Ovary (tissue), 9 donors: ENCODE data around the gene RECQL. TPM values are rescaled to one million over a fixed set of nuclear protein-coding genes. Genes with fewer than 3 reads are reported as not detected.

Source experiments
- DNase-seq, 5 donors: peaks; one replicate each; pipeline ENCODE4 v3.0.0-alpha.2; 2019 to 2020
- H3K27ac ChIP-seq, 2 donors: fragments of 200-600 bp; one replicate each; pipeline versions ENCODE4 v1.5.1 to v1.8.0; 2019 to 2022
- H3K27me3 ChIP-seq: fragments of 200-600 bp; one replicate; pipeline ENCODE4 v1.8.0; 2022
- H3K36me3 ChIP-seq: fragments of 200-600 bp; sonication (generic); one replicate; pipeline ENCODE4 v1.5.1; 2019
- H3K4me1 ChIP-seq: one replicate; pipeline ENCODE4 v1.8.1; 2013; ENCODE audit warnings: mild to moderate bottlenecking, moderate library complexity; ENCODE audit not compliant: insufficient read depth
- H3K4me3 ChIP-seq: fragments of 200-600 bp; sonication (generic); one replicate; pipeline ENCODE4 v1.5.1; 2017
- H3K9me3 ChIP-seq, 2 donors: fragments of 200-600 bp in 1 of 2; sonication (generic) in 1 of 2; one replicate each; pipeline versions ENCODE4 v1.5.1 to v1.8.1; 2013 to 2019; ENCODE audit warnings: mild to moderate bottlenecking in 1 of 2, moderate library complexity in 1 of 2
- CTCF ChIP-seq, 3 donors: fragments of 450-650 bp in 2 of 3; fragments of 200-600 bp in 1 of 3; IDR thresholded peaks; one replicate each; pipeline versions ENCODE4 v1.5.1 to v1.8.0; 2016 to 2022; ENCODE audit warnings: antibody characterized with exemption in 3 of 3, mild to moderate bottlenecking in 1 of 3
- EP300 ChIP-seq: sonication (generic); formaldehyde crosslinking; IDR thresholded peaks from one replicate; pipeline ENCODE4 v1.6.1; 2017; ENCODE audit warnings: antibody characterized with exemption
- POLR2A ChIP-seq: fragments of 450-650 bp; IDR thresholded peaks from one replicate; pipeline ENCODE4 v1.6.1; 2017; ENCODE audit warnings: antibody characterized with exemption, mild to moderate bottlenecking, moderate library complexity
- WGBS, 3 donors: extraction: QIAGEN DNeasy Blood & Tissue Kit in 1 of 3; methylation state at CpG; one replicate each; pipeline versions ENCODE4 v1.1.5 to v1.1.7; 2013 to 2017; 5-methylcytosine and 5-hydroxymethylcytosine counted together
- intact Hi-C, 4 donors: fragments of 100-400 bp; cut with DNase I; formaldehyde crosslinking; loops; one replicate each; pipeline versions ENCODE4 v1.11.0 to v1.15.1; 2022 to 2023
- polyA plus RNA-seq, 2 donors: library from polyadenylated mRNA; stranded (reverse); fragments of 200-250 nt in 1 of 2; fragments of 350-450 nt in 1 of 2; fragmentation: Illumina TruSeq in 1 of 2; extraction: RNeasy Lipid Tissue Mini Kit (QIAGEN cat#74804) in 1 of 2; gene quantifications; one replicate each; pipeline ENCODE4 v1.2.3, GENCODE V29; 2013 to 2014
- total RNA-seq, 7 donors: library from RNA; depleted of rRNA in 2 of 7; stranded (reverse); fragments of >200 nt in 2 of 7; fragmentation: NEBNext Ultra II Directional in 3 of 7; extraction: Animal tissue kit (Norgen Biotek cat#: 25700) in 3 of 7; gene quantifications; one replicate each; pipeline versions ENCODE4 v1.1.0 to v1.2.4, GENCODE V29; 2016 to 2023
- donor health status: DM: no; HTN: no; CAD: no; lungs with moderate emphysema.
- donor health status: DM: no; HTN: no; CAD: no.
- donor health status: Bipolar disorder and iron deficiency.
- donor health status: DM: yes; HTN: yes; CAD: no.
- donor health status: DM: no; HTN: no; CAD: no.
- donor health status: DM: yes; HTN: yes; CAD: no.

Gene RECQL
- total and polyA plus RNA-seq, 9 donors: 12.3 to 28.0 (median 17.3) TPM

DNA sequence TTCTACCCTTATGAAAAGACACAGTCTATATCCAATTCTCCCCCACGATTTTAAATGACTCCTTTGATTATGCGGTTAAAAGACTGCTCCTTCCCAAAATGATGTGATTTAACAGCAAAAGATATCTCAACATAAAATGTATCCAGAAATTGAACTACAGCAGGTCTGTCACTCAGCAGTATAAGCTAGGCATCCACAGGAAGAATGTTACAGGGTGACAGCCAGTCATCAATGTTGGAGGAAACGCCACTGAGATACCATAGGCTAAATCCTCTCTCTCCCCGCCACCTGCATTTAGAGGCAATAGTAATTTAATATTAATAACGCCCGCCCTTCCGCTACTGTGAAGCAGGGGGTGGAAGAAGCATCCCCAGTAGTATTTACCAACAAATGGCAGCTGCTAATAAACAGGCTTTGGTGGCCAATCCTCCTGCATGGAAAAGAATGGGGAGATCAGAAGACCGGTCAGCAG lies 613 bp downstream of the RECQL start:
- 3 to 6% (median 3%) methylated on average over 8 of the region's 8 CpGs for WGBS, 3 donors
- H3K9me3 ChIP-seq: no peaks in the 10 kb centered on the region
- no peaks in the 10 kb centered on the region for H3K27me3 ChIP-seq
- H3K4me3 ChIP-seq: peak overlapping the region; percentile 95
- peak overlapping the region in 1 of 2 donors; percentile 78 for H3K27ac ChIP-seq
- DNase-seq: no peak
- TF ChIP-seq CTCF (IDR thresholded peaks at IDR 0.05): no peak
- TF ChIP-seq EP300: no peak
- TF ChIP-seq POLR2A: no peak
- peaks cover 7% of the 10 kb centered on the region for H3K4me1 ChIP-seq
- intact Hi-C loops: no loop called here
- H3K36me3 ChIP-seq: no peaks in the 10 kb centered on the region

- 77% methylated on average over 2 of the region's 2 CpGs for WGBS, 3 donors
- H3K4me1 ChIP-seq: peaks cover 7% of the 10 kb centered on the region
- TF ChIP-seq POLR2A: no peak
- TF ChIP-seq CTCF (IDR thresholded peaks at IDR 0.05): no peak
- TF ChIP-seq EP300: no peak
- H3K27ac ChIP-seq: no peak overlapping the region
- no peaks in the 10 kb centered on the region for H3K27me3 ChIP-seq
- no peak for DNase-seq
- H3K36me3 ChIP-seq: no peaks in the 10 kb centered on the region
- no peaks in the 10 kb centered on the region for H3K9me3 ChIP-seq
- H3K4me3 ChIP-seq: no peak overlapping the region
- intact Hi-C loops: no loop called here
Measured at GRCh38 chr12:21499765-21500164, 1.7 kb downstream of the RECQL start.

DNA sequence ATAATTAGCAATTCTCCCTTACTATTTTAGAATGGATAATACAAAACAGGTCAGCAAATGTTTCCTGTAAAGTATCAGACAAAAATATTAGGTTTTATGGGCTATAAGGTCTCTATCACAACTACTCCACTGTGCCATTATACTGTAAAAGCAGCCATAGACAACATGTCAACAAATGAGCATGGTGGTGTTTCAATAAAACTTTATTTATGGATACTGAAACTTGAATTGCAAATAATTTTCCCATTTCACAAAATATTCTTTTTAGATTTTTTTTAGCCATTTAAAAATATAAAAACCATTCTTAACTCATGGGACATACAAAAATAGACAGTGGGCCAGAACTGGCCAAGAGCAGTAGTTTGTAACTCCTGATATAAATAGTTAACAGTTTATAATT lies 15.4 kb downstream of the RECQL start:
- no peak for DNase-seq
- intact Hi-C loops: no loop called here
- H3K36me3 ChIP-seq: no peaks in the 10 kb centered on the region

GRCh38 chr12:21483531-21483930 lies 17.9 kb downstream of the RECQL start:
- TF ChIP-seq POLR2A: no peak
- no peak for TF ChIP-seq EP300
- no peak for TF ChIP-seq CTCF (IDR thresholded peaks at IDR 0.05)
- Histone ChIP-seq H3K4me3 (no peak overlapping the region), H3K4me1 (no peaks in the 10 kb centered on the region), H3K27ac (no peak overlapping the region), H3K27me3 (no peaks in the 10 kb centered on the region), H3K9me3 (no peaks in the 10 kb centered on the region), H3K36me3 (no peaks in the 10 kb centered on the region)
- no peak for DNase-seq
- intact Hi-C loops: no loop called here
- 79 to 82% (median 80%) methylated on average over 3 of the region's 3 CpGs for WGBS, 3 donors

More for the DNA sequence above, 15.4 kb downstream of the RECQL start:
- TF ChIP-seq CTCF (IDR thresholded peaks at IDR 0.05) (no peak), EP300 (no peak), POLR2A (no peak)
- Histone ChIP-seq H3K4me1 (no peaks in the 10 kb centered on the region), H3K27ac (no peak overlapping the region), H3K9me3 (no peaks in the 10 kb centered on the region), H3K4me3 (no peak overlapping the region), H3K27me3 (no peaks in the 10 kb centered on the region)
